Measurements from ENCODE around the gene ACSL1.

GRCh38 chr4:184771416-184771815, 54.4 kb downstream of the ACSL1 start:
- TF ChIP-seq, protein P1, sequence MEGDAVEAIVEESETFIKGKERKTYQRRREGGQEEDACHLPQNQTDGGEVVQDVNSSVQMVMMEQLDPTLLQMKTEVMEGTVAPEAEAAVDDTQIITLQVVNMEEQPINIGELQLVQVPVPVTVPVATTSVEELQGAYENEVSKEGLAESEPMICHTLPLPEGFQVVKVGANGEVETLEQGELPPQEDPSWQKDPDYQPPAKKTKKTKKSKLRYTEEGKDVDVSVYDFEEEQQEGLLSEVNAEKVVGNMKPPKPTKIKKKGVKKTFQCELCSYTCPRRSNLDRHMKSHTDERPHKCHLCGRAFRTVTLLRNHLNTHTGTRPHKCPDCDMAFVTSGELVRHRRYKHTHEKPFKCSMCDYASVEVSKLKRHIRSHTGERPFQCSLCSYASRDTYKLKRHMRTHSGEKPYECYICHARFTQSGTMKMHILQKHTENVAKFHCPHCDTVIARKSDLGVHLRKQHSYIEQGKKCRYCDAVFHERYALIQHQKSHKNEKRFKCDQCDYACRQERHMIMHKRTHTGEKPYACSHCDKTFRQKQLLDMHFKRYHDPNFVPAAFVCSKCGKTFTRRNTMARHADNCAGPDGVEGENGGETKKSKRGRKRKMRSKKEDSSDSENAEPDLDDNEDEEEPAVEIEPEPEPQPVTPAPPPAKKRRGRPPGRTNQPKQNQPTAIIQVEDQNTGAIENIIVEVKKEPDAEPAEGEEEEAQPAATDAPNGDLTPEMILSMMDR (conservative IDR thresholded peaks at IDR 0.05 in 1 of 2, IDR thresholded peaks at IDR 0.05 in 1 of 2; ENCODE audit: low read depth in 1 of 2, low read length in 2 of 2), result no peak
- no peak for TF ChIP-seq EZH2 (IDR thresholded peaks at IDR 0.05; ENCODE audit: low read length, missing control alignments)
